GM21723 (cell line): ENCODE measurements around the gene ELOVL6.

Experiments used
- ATAC-seq: cut with Tn5 transposase; IDR thresholded peaks from one replicate; pipeline ENCODE4 v1.9.1; 2021; ENCODE audit warnings: mild to moderate bottlenecking, moderate library complexity; ENCODE audit not compliant: unreplicated experiment

The ELOVL6 gene

DNA sequence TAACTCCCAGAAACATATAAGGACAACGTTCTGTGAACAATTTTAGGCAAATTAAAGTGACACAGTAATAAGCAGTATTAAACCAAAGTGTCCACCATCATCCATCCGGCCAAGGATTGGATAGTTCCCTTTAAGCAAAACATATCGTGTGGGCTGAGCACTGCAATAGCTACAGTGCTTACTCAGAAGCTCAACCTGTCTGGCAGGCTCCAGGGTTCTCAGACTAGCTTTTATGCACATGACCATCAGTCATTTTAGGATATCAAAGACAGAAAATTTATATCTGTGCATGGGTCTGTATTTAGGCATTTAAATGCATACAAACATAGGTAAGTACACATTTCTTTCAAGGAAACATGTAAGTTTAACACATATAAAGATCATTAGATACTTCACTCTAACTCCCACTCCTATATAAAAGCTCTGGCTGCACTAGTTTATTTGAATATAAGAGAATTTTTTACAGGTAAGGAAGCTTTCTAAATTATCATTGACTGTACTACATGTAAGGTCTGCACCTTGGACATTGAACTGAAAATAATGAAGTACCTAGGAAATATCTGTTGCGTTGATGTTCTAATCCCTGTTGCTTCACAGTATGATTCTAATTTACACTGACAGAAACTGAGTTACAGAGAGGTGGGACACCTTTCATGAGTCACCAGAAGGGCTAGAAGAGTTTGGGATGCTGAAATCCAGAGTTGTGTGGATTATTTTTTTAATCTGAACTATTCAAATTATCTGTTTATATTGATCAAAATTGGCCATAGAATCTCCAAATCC, 67.6 kb downstream of the ELOVL6 start:
- no peak for ATAC-seq

DNA sequence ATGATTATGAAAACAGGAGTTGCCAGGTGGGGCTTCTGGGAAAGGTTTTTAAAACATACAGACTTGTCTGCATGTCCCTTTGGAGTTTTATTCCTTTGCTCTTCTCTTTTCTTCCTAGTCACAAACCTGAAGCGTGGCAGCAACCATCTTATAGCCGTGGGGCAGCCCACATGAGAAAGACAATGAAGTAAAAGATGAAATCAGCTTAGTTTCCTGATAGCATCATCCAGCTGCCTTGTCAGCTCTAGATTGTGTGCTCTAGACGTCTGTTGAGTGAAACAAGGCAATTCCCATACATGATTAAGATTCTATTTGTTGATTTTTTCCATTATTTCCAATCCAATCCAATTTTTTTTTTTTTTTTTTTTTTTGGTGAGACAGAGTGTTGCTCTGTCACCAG, 68.9 kb downstream of the ELOVL6 start:
- ATAC-seq: no peak

DNA sequence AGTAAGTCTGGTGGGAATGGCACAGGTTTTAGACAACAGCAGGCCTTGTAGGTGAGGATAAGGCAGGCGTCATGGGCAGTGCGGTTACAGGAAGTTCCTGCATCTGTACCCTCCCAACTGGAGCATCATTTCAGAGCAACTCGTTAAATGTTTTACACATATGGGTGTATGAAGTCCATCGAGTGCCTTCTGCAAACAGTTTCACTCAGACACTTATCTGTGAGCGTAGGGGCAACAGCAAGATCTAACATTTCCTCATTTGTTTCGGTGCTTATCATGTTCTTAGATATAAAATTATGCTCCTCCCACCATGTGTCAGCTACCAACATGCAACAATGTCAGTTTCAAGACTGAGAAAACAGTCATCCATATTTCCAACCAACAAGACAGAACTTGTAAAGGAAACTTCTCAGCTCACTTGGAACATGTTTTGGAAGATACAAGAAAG, 69.9 kb downstream of the ELOVL6 start:
- no peak for ATAC-seq

DNA sequence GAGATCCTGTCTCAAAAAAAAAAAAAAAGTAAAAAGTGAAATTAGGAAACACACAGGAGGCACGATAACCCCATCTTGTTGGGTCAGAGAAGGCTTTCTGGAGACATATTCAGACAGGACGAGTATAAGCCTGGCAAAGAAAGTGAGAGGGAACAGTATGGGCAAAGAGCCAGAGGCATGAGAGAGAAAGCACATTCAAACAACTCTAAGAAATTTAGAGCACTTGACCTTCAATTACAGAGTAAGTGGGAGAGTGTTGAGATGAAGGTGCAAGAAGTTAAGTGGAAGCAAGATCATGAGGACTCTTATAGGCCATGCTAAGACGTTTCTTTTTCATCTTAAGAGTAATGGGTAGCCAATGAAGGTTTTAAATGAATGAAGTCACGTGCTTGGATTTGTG, 70.4 kb downstream of the ELOVL6 start:
- no peak for ATAC-seq

DNA sequence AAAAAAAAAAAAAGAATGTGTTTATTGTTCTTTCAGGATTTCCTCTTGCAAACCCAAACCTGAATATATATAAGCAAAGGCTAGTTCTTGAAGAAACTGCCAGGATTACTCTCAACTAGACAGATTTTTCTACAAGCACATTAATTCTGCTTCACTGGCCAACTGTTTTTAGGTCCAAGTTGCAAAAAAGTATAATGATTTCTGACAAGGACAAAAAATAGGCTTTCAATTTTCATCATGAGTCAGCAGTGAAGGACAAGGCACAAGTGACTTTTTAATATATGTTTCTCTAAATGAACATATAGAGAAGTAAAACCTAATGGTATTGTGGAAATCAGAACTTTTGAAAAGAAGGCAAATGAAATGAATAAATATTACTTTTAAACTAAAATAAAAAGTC, 73.7 kb downstream of the ELOVL6 start:
- no peak for ATAC-seq

DNA sequence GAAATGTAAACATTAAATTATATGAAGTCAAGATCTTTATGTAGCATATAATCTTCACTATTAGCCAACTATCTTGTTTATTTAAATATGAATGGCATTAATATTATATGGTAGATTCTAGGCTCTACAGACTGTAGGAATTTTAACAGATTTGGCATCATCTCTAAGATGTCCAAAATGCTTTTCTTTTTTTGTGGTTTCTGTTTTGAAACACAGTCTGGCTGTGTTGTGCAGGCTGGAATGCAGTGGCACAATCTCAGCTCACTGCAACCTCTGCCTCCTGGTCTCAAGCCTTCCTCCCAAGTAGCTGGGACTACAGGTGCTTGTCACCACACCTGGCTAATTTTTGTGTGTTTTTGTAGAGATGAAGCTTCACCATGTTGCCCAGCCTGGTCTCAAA, 76.2 kb downstream of the ELOVL6 start:
- ATAC-seq: no peak

DNA sequence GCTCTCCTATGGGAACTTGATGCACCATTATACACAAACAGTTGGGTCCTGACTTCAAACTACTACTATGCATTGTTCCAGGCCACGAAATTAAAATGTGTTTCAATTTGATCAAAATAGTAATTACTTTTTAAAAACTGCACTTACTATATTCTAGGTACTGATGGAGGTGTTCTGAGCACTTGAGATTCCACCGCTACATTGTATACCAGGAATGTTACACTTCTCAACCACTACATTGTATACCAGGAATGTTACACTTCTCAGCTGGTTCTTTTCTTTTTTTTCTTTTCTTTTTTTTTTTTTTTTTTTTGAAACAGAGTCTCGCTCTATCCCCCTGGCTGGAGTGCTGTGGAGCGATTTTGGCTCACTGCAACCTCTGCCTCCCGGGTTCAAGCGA, 77.9 kb downstream of the ELOVL6 start:
- no peak for ATAC-seq

DNA sequence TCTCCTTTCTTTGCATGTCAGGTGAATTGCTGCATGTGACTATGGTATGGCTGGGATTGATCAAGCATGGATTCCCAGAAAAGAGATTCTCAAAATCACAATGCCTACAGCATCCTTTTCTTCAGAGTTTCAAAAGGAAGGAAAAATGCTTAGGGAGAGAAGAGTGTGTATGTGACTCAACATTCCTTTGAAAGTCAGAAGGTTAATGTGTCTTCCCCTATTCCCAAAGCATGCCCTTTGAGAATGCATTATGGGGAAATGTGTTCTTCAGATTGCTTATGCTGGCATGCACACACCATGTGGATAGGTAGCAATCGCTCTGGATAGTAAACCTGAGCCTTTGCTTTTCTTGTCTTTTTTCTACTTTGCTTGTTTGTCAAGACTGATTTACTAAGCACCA, 78.5 kb downstream of the ELOVL6 start:
- no peak for ATAC-seq

DNA sequence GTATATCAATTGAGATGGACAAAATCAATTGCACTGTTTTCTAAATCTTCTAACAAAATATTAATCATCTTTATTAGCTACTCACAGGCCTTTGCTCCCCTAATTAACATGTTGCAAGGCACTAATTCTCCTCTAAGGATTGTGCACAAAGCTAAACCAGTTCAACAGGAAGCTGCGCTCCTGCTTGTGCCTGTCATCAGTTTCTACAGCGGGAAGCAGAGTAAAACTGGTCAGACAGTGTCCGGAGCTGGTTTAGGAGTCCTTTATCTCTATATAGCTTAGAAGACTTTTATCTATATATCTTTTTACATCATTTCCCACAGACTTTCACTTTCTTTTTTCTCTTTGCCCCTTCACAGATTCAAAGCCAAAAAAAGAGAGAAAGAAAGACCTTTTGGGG, 79.1 kb downstream of the ELOVL6 start:
- ATAC-seq: no peak

DNA sequence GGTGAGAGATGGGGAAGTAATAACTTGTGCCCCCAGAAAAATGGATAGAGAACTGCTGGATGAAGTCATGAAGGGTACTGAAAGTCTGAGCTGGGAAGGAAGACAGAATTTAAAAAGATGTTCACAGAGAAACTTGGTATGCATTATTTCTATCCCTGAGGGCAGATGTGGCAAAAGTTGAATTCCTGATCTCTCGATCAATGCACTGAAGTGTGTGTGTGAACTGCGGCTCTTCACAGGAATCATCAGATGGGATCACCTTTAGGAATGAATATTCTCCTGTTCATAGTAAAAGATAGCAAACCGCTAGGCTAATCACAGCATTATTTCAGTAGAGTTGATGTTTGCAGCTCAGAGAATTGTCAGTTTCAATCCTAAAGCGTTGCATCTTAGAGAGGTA, 86.4 kb downstream of the ELOVL6 start:
- ATAC-seq: no peak

DNA sequence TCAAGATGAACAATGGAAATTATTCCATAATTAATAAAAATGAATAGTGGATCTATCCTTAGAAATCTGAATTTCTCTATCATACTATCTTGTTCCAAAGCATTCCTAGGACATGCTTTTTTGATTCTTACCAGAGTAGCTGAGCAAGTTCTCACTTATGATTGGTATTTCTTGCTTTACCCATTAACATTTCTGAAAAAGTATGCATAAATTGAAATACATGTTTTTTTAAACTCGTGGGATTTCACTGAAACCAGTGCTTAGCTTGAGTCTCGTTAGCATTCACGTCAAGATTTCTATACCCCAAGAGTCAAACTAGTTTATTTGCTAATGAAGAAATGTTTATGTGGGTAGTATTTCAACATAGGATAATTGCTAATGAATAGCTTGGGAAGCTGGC, 89.0 kb downstream of the ELOVL6 start:
- ATAC-seq: no peak

DNA sequence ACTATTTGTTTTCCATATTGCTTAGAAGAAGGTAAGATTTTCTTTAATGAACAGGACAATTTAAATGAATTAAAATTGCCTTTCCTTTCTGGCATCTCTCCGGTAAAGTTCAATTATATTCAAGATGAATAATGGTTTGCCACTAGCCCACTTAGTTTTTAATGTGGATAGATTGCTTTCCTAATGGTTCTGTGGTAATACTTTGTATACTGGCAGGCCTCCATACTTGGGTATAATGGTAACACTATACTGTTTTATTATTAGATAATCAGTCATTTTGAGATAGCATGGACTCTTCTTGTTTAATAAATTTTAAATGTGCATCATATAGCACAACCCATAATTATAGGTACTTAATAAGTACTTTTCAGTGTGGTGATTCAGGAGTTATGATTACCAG, 89.5 kb downstream of the ELOVL6 start:
- no peak for ATAC-seq

DNA sequence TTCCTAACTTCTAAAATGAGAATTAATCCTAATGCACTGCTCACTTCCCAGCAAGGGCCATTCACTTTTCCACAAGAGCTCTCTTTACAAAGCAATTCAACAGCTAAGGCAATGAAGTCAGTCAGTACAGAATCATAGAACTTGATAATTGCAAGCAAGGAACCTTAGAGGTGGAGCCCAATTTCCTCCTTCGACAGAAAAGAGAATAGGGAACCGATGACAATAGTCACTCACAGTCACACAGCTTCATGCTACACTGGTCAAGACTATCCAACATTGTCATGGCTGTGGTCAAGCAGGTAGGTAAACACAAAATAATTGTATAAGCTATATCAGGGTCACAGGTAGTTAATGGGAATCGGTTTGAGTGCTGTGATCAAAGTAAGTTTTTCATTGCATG, 90.0 kb downstream of the ELOVL6 start:
- peak; percentile 87 for ATAC-seq

DNA sequence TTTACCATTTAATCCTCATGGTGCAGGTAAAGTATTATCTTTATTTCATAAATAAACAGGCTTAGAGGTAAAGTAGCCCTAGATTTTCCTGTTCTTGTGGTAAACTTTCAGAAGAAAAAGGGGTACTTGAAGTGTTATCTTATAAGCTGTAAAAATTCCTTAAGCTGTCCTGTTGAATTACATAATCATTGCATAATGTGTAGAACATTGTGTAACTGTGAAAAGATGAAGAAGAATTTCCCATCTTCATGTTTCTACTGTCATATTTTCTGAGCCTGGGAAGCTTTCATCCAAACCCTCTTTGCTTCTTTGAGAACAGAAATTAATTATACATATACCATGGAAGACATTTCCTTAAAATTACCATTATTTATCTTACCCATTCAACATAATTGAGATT, 90.5 kb downstream of the ELOVL6 start:
- ATAC-seq: no peak

DNA sequence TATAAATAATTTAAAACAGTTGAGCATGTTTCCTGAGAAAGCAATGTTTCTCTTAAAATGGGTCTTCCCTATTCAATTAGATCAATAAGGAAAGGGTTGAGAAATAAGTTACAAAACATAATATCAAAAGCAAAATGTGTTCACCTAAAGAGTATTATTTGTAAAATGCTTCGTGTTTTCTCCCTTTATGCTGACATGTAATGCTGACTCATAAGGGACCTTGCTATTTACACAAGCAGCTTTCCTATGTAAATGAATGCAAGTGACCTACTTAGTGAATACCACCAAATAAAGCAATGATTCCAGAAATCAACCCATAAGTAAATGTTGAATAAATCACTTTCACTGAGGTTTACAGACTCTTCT, 91.5 kb downstream of the ELOVL6 start:
- peak; percentile 71 for ATAC-seq

DNA sequence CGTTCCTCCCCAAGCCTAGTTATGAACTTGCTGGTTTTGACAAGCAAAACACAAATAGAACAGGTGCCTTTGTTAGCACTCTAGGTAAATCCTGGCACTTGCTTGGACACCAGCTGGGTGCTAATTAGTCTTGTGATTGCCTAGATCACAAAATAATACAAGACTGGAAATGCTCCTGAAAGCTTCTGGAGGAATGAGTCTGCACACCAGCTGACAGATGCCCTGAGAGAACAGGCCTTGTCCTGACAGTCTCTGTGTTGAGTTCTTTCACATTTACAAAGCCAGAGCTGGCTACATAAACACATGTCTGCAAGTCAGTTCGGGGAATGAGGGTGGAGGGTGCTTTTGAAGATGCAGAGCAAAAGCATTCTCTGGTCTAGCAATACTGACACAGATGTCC, 93.8 kb downstream of the ELOVL6 start:
- no peak for ATAC-seq

DNA sequence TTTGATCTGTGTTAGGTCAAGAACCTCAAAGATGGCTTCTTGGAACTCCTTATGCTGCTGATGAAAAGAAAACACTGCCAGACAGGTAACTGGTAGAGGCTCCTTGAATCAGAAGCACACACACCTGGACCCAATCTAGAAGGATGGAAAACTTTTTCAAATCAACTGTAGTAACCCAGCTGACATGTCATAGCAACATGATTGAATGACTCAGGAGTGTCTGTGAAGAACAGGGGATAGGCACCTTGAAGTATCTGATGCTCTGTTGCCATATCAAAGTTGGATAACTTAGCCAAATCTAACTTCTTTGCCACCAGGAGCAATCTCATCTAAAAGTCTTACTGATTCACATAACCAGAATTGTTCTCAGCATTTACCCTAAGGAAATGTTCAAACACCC, 98.8 kb downstream of the ELOVL6 start:
- no peak for ATAC-seq

DNA sequence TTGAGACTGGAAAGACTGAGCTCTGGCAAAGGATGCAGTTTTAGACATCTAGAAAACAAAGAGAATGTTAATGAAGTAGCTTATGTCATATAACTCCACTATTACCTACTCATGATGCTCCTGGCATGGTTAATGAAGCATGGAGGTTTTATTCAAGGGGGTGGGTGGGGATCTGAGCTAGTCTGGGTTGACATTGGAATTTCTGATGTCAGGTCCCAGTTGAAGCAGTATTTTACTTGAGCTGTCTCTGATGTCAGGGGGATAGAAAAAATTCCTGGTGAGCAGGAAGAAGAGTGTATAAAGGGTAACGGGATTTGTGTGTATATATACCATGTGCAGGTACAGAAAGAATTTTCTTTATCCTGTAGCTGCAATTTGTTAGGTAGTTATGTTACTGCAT, 102.0 kb downstream of the ELOVL6 start:
- no peak for ATAC-seq

DNA sequence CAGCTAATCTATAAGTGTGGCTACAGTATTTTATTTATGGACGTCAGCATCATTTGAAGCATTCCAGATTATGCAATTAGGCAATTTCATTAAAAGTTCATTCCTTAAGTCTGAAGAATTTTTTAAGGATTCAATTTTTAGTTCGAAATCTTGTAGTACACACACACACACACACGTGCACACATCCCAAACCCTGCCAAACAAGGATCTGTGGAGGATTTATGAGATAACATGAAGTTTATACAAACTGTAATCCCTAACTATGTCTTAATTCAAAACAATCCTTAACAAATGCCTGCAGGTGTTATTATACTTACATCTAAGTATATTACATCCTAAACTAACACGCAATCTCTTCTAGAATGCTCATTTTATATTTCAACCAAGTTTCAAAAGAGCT, 105.8 kb downstream of the ELOVL6 start:
- no peak for ATAC-seq

DNA sequence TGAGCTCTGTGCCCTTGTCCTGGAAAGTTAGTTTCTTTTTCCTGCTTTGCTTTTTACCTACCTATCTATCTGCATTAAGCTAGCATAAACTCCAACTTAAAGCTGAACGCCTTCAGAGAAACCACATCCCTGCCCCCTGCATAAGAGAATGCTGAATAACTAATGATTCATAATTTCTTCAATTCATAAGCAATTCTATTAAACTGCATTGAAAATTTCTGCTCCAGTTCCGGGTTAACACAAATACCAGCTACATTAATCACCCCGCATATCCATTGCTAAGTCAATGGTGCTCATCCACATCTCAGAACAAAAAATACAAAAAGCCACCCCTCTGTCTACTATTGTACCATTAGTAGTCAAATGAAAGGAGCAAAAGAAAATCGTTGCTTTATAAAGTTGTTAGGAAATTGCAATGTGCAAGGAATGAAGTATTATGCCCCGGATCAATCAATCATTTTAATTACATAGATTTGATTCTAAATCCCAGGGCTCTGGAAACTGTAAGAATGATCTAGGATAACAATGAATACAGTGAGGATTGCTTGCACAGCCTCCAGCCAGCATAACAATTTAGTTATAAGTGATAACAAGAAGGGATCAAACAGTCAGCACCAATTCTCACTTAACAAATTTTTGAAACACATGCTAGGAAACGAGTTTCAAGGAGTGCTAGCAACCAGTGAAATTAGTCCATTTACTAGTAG, 106.8 kb downstream of the ELOVL6 start:
- no peak for ATAC-seq

DNA sequence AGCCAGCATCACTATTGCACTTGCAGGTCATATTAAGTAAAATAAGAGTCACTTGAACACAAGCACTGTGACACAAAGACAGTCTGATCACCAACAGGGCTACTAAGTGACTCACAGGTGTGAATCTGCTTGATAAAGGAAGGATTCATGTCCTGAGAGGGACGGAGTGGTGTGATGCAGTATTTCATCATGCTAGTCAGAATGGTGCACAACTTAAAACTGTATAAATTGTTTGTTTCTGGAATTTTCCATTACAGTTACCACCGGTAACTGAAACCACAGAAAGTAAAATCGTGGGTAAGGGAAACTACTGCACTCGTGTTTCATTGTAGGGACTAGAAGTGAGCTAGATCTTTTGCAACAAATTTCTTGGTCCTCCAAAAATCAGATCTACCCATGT, 109.7 kb downstream of the ELOVL6 start:
- ATAC-seq: peak; percentile 71

DNA sequence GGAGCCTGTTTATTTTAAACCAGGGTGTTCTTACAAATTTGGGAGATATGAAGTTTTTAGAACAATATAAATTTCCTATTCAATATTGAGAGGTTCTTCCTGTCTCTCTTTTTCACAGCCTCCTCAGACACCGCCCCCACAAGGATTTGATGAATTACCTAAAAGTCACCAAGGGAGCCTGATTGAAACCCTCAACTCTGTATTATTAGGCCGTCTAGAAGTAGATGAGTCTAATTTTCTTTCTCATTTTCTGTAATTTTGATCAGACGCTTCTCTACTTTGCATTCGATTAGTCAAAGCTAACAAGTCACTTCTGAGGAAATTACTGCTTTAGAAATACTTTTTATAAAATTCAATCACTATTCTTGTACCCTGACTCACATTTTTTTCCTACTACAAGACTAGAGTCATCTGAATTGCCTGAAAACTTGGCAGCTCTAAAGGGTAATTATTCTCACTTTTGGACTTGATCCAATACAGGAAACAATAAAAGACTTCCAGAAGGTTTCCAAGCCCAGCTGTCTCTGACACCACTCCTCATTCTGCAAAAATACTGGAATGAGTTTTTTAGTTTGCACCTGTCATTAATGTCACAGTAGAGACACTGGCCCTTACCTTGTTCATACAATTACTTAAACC, 111.2 kb downstream of the ELOVL6 start:
- no peak for ATAC-seq
